ENCODE results near the gene AVEN.

Gene AVEN

GRCh38 chr15:33932734-33933133, 106.3 kb downstream of the AVEN start:
- Mint-ChIP-seq H3K4me1 (no peaks in the 10 kb centered on the region), H3K9me3 (no peaks in the 10 kb centered on the region), H3K36me3 (no peaks in the 10 kb centered on the region), H3K27me3 (no peaks in the 10 kb centered on the region), H3K27ac (no peak overlapping the region), H3K4me3 (no peak overlapping the region)
- ATAC-seq: no peak

GRCh38 chr15:33926260-33926659, 112.7 kb downstream of the AVEN start:
- Mint-ChIP-seq H3K36me3 (peaks cover 6% of the 10 kb centered on the region), H3K27ac (no peak overlapping the region), H3K4me3 (no peak overlapping the region), H3K27me3 (no peaks in the 10 kb centered on the region), H3K4me1 (no peaks in the 10 kb centered on the region), H3K9me3 (no peaks in the 10 kb centered on the region)
- no peak for ATAC-seq

- no peaks in the 10 kb centered on the region for H3K9me3 Mint-ChIP-seq
- H3K27ac Mint-ChIP-seq: no peak overlapping the region
- H3K4me1 Mint-ChIP-seq: no peaks in the 10 kb centered on the region
- H3K27me3 Mint-ChIP-seq: no peaks in the 10 kb centered on the region
- no peak overlapping the region for H3K4me3 Mint-ChIP-seq
- no peak for ATAC-seq
- peaks cover 6% of the 10 kb centered on the region for H3K36me3 Mint-ChIP-seq
These were observed 115.6 kb downstream of the AVEN start for GRCh38 chr15:33923446-33923845.

GRCh38 chr15:33915571-33916407, 123.2 kb downstream of the AVEN start:
- Mint-ChIP-seq H3K9me3 (no peaks in the 10 kb centered on the region), H3K4me1 (peaks cover 16% of the 10 kb centered on the region), H3K27me3 (no peaks in the 10 kb centered on the region), H3K27ac (no peak overlapping the region), H3K36me3 (no peaks in the 10 kb centered on the region), H3K4me3 (no peak overlapping the region)
- peak; percentile 60 for ATAC-seq

- Mint-ChIP-seq H3K36me3 (no peaks in the 10 kb centered on the region), H3K9me3 (no peaks in the 10 kb centered on the region), H3K4me3 (no peak overlapping the region), H3K4me1 (peaks cover 23% of the 10 kb centered on the region), H3K27me3 (no peaks in the 10 kb centered on the region), H3K27ac (no peak overlapping the region)
- ATAC-seq: no peak
These were observed 125.5 kb downstream of the AVEN start for GRCh38 chr15:33913459-33913858.

GRCh38 chr15:33912326-33912725, 126.7 kb downstream of the AVEN start:
- Mint-ChIP-seq H3K36me3 (no peaks in the 10 kb centered on the region), H3K27ac (no peak overlapping the region), H3K4me1 (peaks cover 23% of the 10 kb centered on the region), H3K9me3 (no peaks in the 10 kb centered on the region), H3K4me3 (no peak overlapping the region), H3K27me3 (no peaks in the 10 kb centered on the region)
- ATAC-seq: no peak

- Mint-ChIP-seq H3K4me3 (no peak overlapping the region), H3K9me3 (no peaks in the 10 kb centered on the region), H3K4me1 (peaks cover 16% of the 10 kb centered on the region), H3K27ac (no peak overlapping the region), H3K27me3 (no peaks in the 10 kb centered on the region), H3K36me3 (no peaks in the 10 kb centered on the region)
- no peak for ATAC-seq
These were observed 128.3 kb downstream of the AVEN start for GRCh38 chr15:33910741-33911140.

GRCh38 chr15:33908406-33908805, 130.6 kb downstream of the AVEN start:
- Mint-ChIP-seq H3K9me3 (no peaks in the 10 kb centered on the region), H3K4me3 (no peak overlapping the region), H3K4me1 (peaks cover 7% of the 10 kb centered on the region), H3K27me3 (no peaks in the 10 kb centered on the region), H3K27ac (no peak overlapping the region), H3K36me3 (no peaks in the 10 kb centered on the region)
- ATAC-seq: no peak

- no peaks in the 10 kb centered on the region for H3K27me3 Mint-ChIP-seq
- H3K4me3 Mint-ChIP-seq: no peak overlapping the region
- no peaks in the 10 kb centered on the region for H3K9me3 Mint-ChIP-seq
- peaks cover 7% of the 10 kb centered on the region for H3K4me1 Mint-ChIP-seq
- peaks cover 5% of the 10 kb centered on the region for H3K36me3 Mint-ChIP-seq
- no peak overlapping the region for H3K27ac Mint-ChIP-seq
- no peak for ATAC-seq
These were observed 131.7 kb downstream of the AVEN start for GRCh38 chr15:33907326-33907725.

GRCh38 chr15:33903661-33904060, 135.3 kb downstream of the AVEN start:
- peaks cover 13% of the 10 kb centered on the region for H3K36me3 Mint-ChIP-seq
- H3K27ac Mint-ChIP-seq: no peak overlapping the region
- H3K9me3 Mint-ChIP-seq: no peaks in the 10 kb centered on the region
- H3K4me1 Mint-ChIP-seq: peaks cover 3% of the 10 kb centered on the region
- ATAC-seq: no peak
- H3K27me3 Mint-ChIP-seq: no peaks in the 10 kb centered on the region
- H3K4me3 Mint-ChIP-seq: no peak overlapping the region

- no peak overlapping the region for H3K27ac Mint-ChIP-seq
- peaks cover 10% of the 10 kb centered on the region for H3K4me1 Mint-ChIP-seq
- H3K27me3 Mint-ChIP-seq: no peaks in the 10 kb centered on the region
- ATAC-seq: no peak
- peaks cover 16% of the 10 kb centered on the region for H3K36me3 Mint-ChIP-seq
- no peak overlapping the region for H3K4me3 Mint-ChIP-seq
- no peaks in the 10 kb centered on the region for H3K9me3 Mint-ChIP-seq
These were observed 137.0 kb downstream of the AVEN start for GRCh38 chr15:33902043-33902442.

- Mint-ChIP-seq H3K9me3 (peaks cover 3% of the 10 kb centered on the region), H3K4me1 (peaks cover 10% of the 10 kb centered on the region), H3K36me3 (peaks cover 4% of the 10 kb centered on the region), H3K27me3 (no peaks in the 10 kb centered on the region), H3K27ac (no peak overlapping the region), H3K4me3 (no peak overlapping the region)
- ATAC-seq: no peak
These were observed 144.8 kb downstream of the AVEN start for GRCh38 chr15:33894193-33894592.

- Mint-ChIP-seq H3K4me1 (no peaks in the 10 kb centered on the region), H3K4me3 (no peak overlapping the region), H3K9me3 (peaks cover 12% of the 10 kb centered on the region), H3K27me3 (no peaks in the 10 kb centered on the region), H3K36me3 (no peaks in the 10 kb centered on the region), H3K27ac (no peak overlapping the region)
- no peak for ATAC-seq
These were observed 150.8 kb downstream of the AVEN start for GRCh38 chr15:33888176-33888575.

GRCh38 chr15:33882921-33883320, 156.1 kb downstream of the AVEN start:
- H3K27ac Mint-ChIP-seq: no peak overlapping the region
- ATAC-seq: no peak
- no peaks in the 10 kb centered on the region for H3K27me3 Mint-ChIP-seq
- H3K9me3 Mint-ChIP-seq: peaks cover 7% of the 10 kb centered on the region
- H3K4me1 Mint-ChIP-seq: no peaks in the 10 kb centered on the region
- H3K4me3 Mint-ChIP-seq: no peak overlapping the region
- no peaks in the 10 kb centered on the region for H3K36me3 Mint-ChIP-seq

- H3K9me3 Mint-ChIP-seq: no peaks in the 10 kb centered on the region
- no peaks in the 10 kb centered on the region for H3K27me3 Mint-ChIP-seq
- no peak overlapping the region for H3K27ac Mint-ChIP-seq
- no peak for ATAC-seq
- peaks cover 22% of the 10 kb centered on the region for H3K36me3 Mint-ChIP-seq
- H3K4me1 Mint-ChIP-seq: peaks cover 11% of the 10 kb centered on the region
- no peak overlapping the region for H3K4me3 Mint-ChIP-seq
These were observed 164.8 kb downstream of the AVEN start for GRCh38 chr15:33874156-33874555.

GRCh38 chr15:33872416-33873106, 166.4 kb downstream of the AVEN start:
- Mint-ChIP-seq H3K27me3 (no peaks in the 10 kb centered on the region), H3K27ac (no peak overlapping the region), H3K36me3 (peaks cover 24% of the 10 kb centered on the region), H3K4me3 (no peak overlapping the region), H3K9me3 (no peaks in the 10 kb centered on the region), H3K4me1 (peaks cover 11% of the 10 kb centered on the region)
- ATAC-seq: no peak
